Endothelial cell of umbilical vein (primary cell): ENCODE results near the gene GTF2A2. TPM values are rescaled to one million over a fixed set of nuclear protein-coding genes. Genes with fewer than 3 reads are reported as not detected.

ENCODE experiments used
- BruUV-seq: library from RNA; stranded (reverse); fragments of 400-500 nt; replicated peaks from 2 replicates; lab custom pipeline; 2021; lab: Mats Ljungman, UMichigan
- CTCF ChIA-PET: fragments of 300-600, 350-600 bp; sonication (Branson Sonifier 250); formaldehyde crosslinking; loops from one replicate; lab custom pipeline; 2021; ENCODE audit warnings: antibody characterized with exemption, inconsistent platforms; lab: Charles Lee
- POLR2A ChIA-PET: fragments of 300-600, 350-600 bp; sonication (Branson Sonifier 250); formaldehyde crosslinking; loops from one replicate; lab custom pipeline; 2021; ENCODE audit warnings: antibody characterized with exemption, inconsistent platforms; lab: Charles Lee
- DNase-seq: peaks from one replicate; pipeline ENCODE4 v3.0.0-alpha.2; 2011; ENCODE audit warnings: low read depth, low spot score
- FAIRE-seq: peaks from 2 replicates; lab custom pipeline; 2011; peaks lifted over from hg19 to GRCh38; lab: Jason Lieb, UNC
- H2AFZ ChIP-seq: 2 replicates; pipeline ENCODE4 v1.6.0; 2012; ENCODE audit warnings: low read depth, low read length, control low read depth, inconsistent platforms
- H3K27ac ChIP-seq: 2 replicates; pipeline ENCODE4 v1.5.1; 2011; ENCODE audit warnings: low read depth, mild to moderate bottlenecking, control low read depth, low read length, moderate library complexity; ENCODE audit not compliant: insufficient read depth
- H3K27me3 ChIP-seq, 2 experiments: 2 replicates each; pipeline versions ENCODE4 v1.6.0 to v1.6.1; 2011; ENCODE audit warnings: low read length in 2 of 2, mixed read lengths in 1 of 2; ENCODE audit not compliant: control insufficient read depth in 2 of 2, insufficient read depth in 2 of 2
- H3K36me3 ChIP-seq, 2 experiments: 2 replicates in 1 of 2; 3 replicates in 1 of 2; pipeline ENCODE4 v1.5.1; 2011; ENCODE audit warnings: low read length in 2 of 2, mild to moderate bottlenecking in 1 of 2, moderate library complexity in 1 of 2; ENCODE audit not compliant: control insufficient read depth in 2 of 2, insufficient read depth in 2 of 2; ENCODE audit errors: extremely low read depth in 1 of 2
- H3K4me1 ChIP-seq: 3 replicates; pipeline ENCODE4 v1.5.1; 2011; ENCODE audit warnings: mild to moderate bottlenecking, low read length; ENCODE audit not compliant: control insufficient read depth, insufficient read depth; ENCODE audit errors: extremely low read depth
- H3K4me2 ChIP-seq: 2 replicates; pipeline ENCODE4 v1.6.1; 2011; ENCODE audit warnings: low read length, control low read depth, mixed read lengths; ENCODE audit not compliant: insufficient read depth
- H3K4me3 ChIP-seq, 3 experiments: fragments of 200-600 bp in 1 of 3; sonication (generic), shearing (Covaris generic) in 1 of 3; replicated peaks in 1 of 3; 2 replicates each; pipeline ENCODE4 v1.5.1; 2011 to 2016; ENCODE audit warnings: control low read depth in 3 of 3, low read length in 3 of 3, mild to moderate bottlenecking in 2 of 3, inconsistent platforms in 1 of 3, low read depth in 1 of 3, moderate library complexity in 1 of 3; ENCODE audit not compliant: insufficient read depth in 1 of 3
- H3K79me2 ChIP-seq: 2 replicates; pipeline ENCODE4 v1.6.0; 2012; ENCODE audit warnings: low read length, inconsistent platforms; ENCODE audit not compliant: control insufficient read depth, insufficient read depth
- H3K9ac ChIP-seq: replicated peaks from 2 replicates; pipeline ENCODE3; 2011; ENCODE audit warnings: low read length, control low read depth; ENCODE audit not compliant: insufficient read depth; ENCODE audit errors: extremely low read depth
- H3K9me1 ChIP-seq: replicated peaks from 3 replicates; pipeline ENCODE4 v1.6.0; 2011; ENCODE audit warnings: mild to moderate bottlenecking, low read length; ENCODE audit not compliant: control insufficient read depth, insufficient read depth; ENCODE audit errors: extremely low read depth
- H3K9me3 ChIP-seq: replicated peaks from 2 replicates; pipeline ENCODE4 v1.5.1; 2012; ENCODE audit warnings: low read length, inconsistent platforms; ENCODE audit not compliant: control insufficient read depth, insufficient read depth
- H4K20me1 ChIP-seq: replicated peaks from 2 replicates; pipeline ENCODE3; 2011; ENCODE audit warnings: mild to moderate bottlenecking, low read length; ENCODE audit not compliant: control insufficient read depth, insufficient read depth; ENCODE audit errors: extremely low read depth
- EZH2 ChIP-seq: IDR thresholded peaks from 2 replicates; pipeline ENCODE4 v1.6.1; 2012; ENCODE audit warnings: borderline replicate concordance, low read depth, mild to moderate bottlenecking, moderate library complexity, low read length, inconsistent platforms; ENCODE audit not compliant: severe bottlenecking
- FOS ChIP-seq: IDR thresholded peaks from 2 replicates; pipeline ENCODE4 v1.6.1; 2011; ENCODE audit warnings: mild to moderate bottlenecking, low read length, moderate library complexity, borderline replicate concordance; ENCODE audit not compliant: insufficient read depth
- GATA2 ChIP-seq: IDR thresholded peaks from 2 replicates; pipeline ENCODE4 v1.7.0; 2011; ENCODE audit warnings: low read depth, mild to moderate bottlenecking, moderate library complexity, mixed read lengths, low read length; ENCODE audit not compliant: insufficient read length, insufficient read depth
- MYC ChIP-seq: IDR thresholded peaks from one replicate; pipeline ENCODE4 v1.6.1; 2011; ENCODE audit warnings: mild to moderate bottlenecking, low read depth, low read length
- POLR2A ChIP-seq: IDR thresholded peaks from 2 replicates; pipeline ENCODE4 v1.6.1; 2012; ENCODE audit warnings: low read depth, mild to moderate bottlenecking, control low read depth, low read length
- dilution Hi-C: fragments of 300-500 bp; cut with MboI; formaldehyde crosslinking; loops from one replicate; pipeline ENCODE4 v1.15.0; 2019; ENCODE audit warnings: low sequenced_read_pairs; ENCODE audit not compliant: extremely low pct_ligation_motif_present
- intact Hi-C: fragments of 100-400 bp; cut with micrococcal nuclease; formaldehyde crosslinking; loops from one replicate; pipeline ENCODE4 v1.10.0; 2022
- polyA plus RNA-seq, 4 experiments: library from polyadenylated mRNA; depleted of rRNA in 3 of 4; stranded (reverse) in 3 of 4; unstranded in 1 of 4; fragments of >200 nt; gene quantifications; 2 replicates each; pipeline versions ENCODE4 v1.2.1 to v1.2.3, GENCODE V29; 2011 to 2012; ENCODE audit warnings: missing spikeins in 1 of 4
- total RNA-seq: library from RNA; stranded (reverse); gene quantifications from 2 replicates; pipeline ENCODE4 v1.2.3, GENCODE V29; 2021
- TF ChIP-seq, protein P1 (sequence below), 2 donors: IDR thresholded peaks; 1 replicate in 1 of 2; 2 replicates in 1 of 2; pipeline ENCODE4 v1.5.1; 2011; ENCODE audit warnings: low read length in 2 of 2, mild to moderate bottlenecking in 2 of 2, moderate library complexity in 2 of 2, control low read depth in 1 of 2, inconsistent platforms in 1 of 2, low read depth in 1 of 2; ENCODE audit not compliant: insufficient read depth in 1 of 2; ENCODE audit errors: extremely low read depth in 1 of 2
- TF ChIP-seq, protein P2 (sequence below): IDR thresholded peaks from 2 replicates; pipeline ENCODE4 v1.6.1; 2011; ENCODE audit not compliant: insufficient read depth, insufficient read length

Gene GTF2A2
- total and polyA plus RNA-seq, 2 donors (not counting 3 experiments of a cell fraction or from before 2014, with no cell fraction given), result 67.9 to 128 TPM

DNA sequence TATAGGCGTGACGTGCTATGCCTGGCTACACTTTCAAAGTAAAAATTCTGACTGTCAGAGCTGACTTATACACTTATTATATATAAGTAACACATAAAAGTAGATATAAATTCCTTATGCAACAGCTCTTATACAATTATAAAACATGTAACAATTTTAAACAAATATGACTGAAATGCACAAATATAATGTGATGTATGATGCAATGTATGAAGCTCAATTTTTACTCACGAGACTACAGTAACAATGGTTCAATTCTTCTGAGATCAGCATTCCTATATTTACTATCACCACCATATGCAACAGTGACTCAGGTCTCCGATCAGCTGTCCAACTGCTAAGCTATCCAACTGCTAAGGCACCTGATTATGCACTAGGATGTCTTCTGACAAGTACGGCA, 23.6 kb upstream of the GTF2A2 start:
- dilution Hi-C loops, result no loop called here
- H2AFZ ChIP-seq, result no peak overlapping the region
- ChIA-PET POLR2A (interaction anchor here (0.7 kb wide), 1 partner anchor 511 kb away, joined by 4 read pairs; no protein-coding TSS in a partner anchor), CTCF (no interaction called here)
- no peaks in the 10 kb centered on the region for H3K27me3 ChIP-seq
- FAIRE-seq, result no peak
- H3K27ac ChIP-seq, result no peak overlapping the region
- H3K9me1 ChIP-seq, result no peaks in the 10 kb centered on the region
- H3K4me1 ChIP-seq, result peaks cover 46% of the 10 kb centered on the region
- H3K9me3 ChIP-seq, result no peaks in the 10 kb centered on the region
- H4K20me1 ChIP-seq, result no peaks in the 10 kb centered on the region
- peaks cover 63% of the 10 kb centered on the region for H3K79me2 ChIP-seq
- H3K4me3 ChIP-seq, result no peak overlapping the region
- intact Hi-C loops, result no loop called here
- H3K36me3 ChIP-seq, result peaks cover 14 to 28% of the 10 kb centered on the region in 2 experiments
- no peak overlapping the region for H3K9ac ChIP-seq
- no peak overlapping the region for H3K4me2 ChIP-seq
- no TSS peak for BruUV-seq
- DNase-seq, result no peak
- TF ChIP-seq FOS, result no peak
- TF ChIP-seq MYC, result no peak
- TF ChIP-seq, protein P1, sequence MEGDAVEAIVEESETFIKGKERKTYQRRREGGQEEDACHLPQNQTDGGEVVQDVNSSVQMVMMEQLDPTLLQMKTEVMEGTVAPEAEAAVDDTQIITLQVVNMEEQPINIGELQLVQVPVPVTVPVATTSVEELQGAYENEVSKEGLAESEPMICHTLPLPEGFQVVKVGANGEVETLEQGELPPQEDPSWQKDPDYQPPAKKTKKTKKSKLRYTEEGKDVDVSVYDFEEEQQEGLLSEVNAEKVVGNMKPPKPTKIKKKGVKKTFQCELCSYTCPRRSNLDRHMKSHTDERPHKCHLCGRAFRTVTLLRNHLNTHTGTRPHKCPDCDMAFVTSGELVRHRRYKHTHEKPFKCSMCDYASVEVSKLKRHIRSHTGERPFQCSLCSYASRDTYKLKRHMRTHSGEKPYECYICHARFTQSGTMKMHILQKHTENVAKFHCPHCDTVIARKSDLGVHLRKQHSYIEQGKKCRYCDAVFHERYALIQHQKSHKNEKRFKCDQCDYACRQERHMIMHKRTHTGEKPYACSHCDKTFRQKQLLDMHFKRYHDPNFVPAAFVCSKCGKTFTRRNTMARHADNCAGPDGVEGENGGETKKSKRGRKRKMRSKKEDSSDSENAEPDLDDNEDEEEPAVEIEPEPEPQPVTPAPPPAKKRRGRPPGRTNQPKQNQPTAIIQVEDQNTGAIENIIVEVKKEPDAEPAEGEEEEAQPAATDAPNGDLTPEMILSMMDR (IDR thresholded peaks at IDR 0.05; ENCODE audit: extremely low read depth in 1 of 2, insufficient read depth in 1 of 2, low read depth in 1 of 2, low read length in 2 of 2), result no peak
- TF ChIP-seq GATA2, result no peak
- TF ChIP-seq POLR2A, result no peak
- TF ChIP-seq EZH2, result no peak
- TF ChIP-seq, protein P2, sequence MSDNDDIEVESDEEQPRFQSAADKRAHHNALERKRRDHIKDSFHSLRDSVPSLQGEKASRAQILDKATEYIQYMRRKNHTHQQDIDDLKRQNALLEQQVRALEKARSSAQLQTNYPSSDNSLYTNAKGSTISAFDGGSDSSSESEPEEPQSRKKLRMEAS, result no peak
